Keratinocyte (primary cell): ENCODE results near the gene PRLR.

Source experiments
- CTCF ChIP-seq, 3 experiments: IDR thresholded peaks in 1 of 3; conservative IDR thresholded peaks in 1 of 3; optimal IDR thresholded peaks in 1 of 3; 2 replicates in 2 of 3; 3 replicates in 1 of 3; pipeline versions ENCODE3 to v1.5.1; 2011; ENCODE audit warnings: low read length in 3 of 3, mild to moderate bottlenecking in 3 of 3, moderate library complexity in 2 of 3, control low read depth in 1 of 3, inconsistent platforms in 1 of 3; ENCODE audit not compliant: insufficient read depth in 2 of 3; ENCODE audit errors: extremely low read depth in 1 of 3
- EZH2 ChIP-seq: IDR thresholded peaks from one replicate; pipeline ENCODE4 v1.6.1; 2012; ENCODE audit warnings: inconsistent platforms, mild to moderate bottlenecking, low read length, moderate library complexity

- TF ChIP-seq CTCF (optimal IDR thresholded peaks at IDR 0.05 in 1 of 3, IDR thresholded peaks at IDR 0.05 in 1 of 3, conservative IDR thresholded peaks at IDR 0.05 in 1 of 3; ENCODE audit: extremely low read depth in 1 of 3, insufficient read depth in 2 of 3, low read length in 3 of 3) (no peak), EZH2 (no peak)
Measured at GRCh38 chr5:35103637-35104299, 126.5 kb downstream of the PRLR start.
